GM10248 (cell line): Measurements from ENCODE around the gene SLC35F4.

ENCODE experiments used
- CTCF ChIA-PET: fragments of 300-600 bp; sonication (Branson Sonifier 250); formaldehyde crosslinking; extraction: SDS; loops from one replicate; lab custom pipeline; 2021; ENCODE audit warnings: antibody characterized with exemption; lab: Yijun Ruan, JAX
- POLR2A ChIA-PET: fragments of 350-650 bp; sonication (Branson Sonifier 250); formaldehyde crosslinking; extraction: SDS; loops from one replicate; lab custom pipeline; 2020; ENCODE audit warnings: antibody characterized with exemption; lab: Yijun Ruan, JAX
- DNase-seq: peaks from one replicate; pipeline ENCODE4 v3.0.0; 2012; ENCODE audit errors: extremely low spot score
- CTCF ChIP-seq: IDR thresholded peaks from 2 replicates; pipeline ENCODE4 v1.5.1; 2012; ENCODE audit warnings: mild to moderate bottlenecking, low read depth; ENCODE audit errors: extremely low read depth, missing control alignments, control extremely low read depth

SLC35F4 gene

DNA sequence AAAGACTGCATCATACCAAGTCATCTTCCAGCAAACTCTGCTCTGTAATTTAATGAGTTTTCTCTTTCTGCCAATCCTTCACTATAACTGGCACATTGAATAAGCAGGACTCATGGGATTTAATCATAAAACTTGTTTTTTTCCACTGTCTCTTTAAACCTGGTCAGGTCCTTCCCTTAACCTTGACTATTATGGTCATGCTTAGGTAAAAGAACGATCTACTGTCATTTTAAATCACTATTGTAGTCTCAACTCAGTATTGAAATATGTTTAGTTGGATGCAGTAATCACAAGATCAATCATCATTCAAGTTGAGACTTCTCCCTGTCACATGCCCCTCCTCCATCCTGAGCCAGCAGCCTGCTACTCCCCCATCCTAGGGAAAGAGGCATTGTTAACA is 56.1 kb downstream of the SLC35F4 start:
- ChIA-PET CTCF (no interaction called here), POLR2A (no interaction called here)
- TF ChIP-seq CTCF, result no peak
- DNase-seq, result no peak

DNA sequence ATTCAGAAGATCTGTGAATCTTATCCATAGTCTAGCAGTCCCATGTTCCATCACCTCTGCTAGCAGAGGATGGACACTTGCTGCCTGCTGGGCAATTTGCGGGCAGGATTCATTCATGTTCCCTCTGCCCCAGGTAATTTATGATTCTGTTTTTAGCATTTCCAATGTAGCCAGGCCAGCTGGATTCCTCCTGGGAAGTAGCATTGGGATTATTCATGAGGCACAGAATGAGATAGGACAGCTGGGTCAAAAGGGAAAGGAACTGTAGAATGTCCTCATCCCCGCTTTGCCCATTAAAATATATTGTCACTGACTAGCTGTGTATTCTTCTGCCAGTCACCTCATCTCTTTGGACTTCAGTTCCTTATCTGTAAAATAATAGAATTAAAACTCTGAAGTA is 68.7 kb downstream of the SLC35F4 start:
- CTCF ChIA-PET, result no interaction called here
- no peak for TF ChIP-seq CTCF

GRCh38 chr14:57796556-57796955 is 69.3 kb downstream of the SLC35F4 start:
- ChIA-PET CTCF (interaction anchor here (0.6 kb wide), 1 partner anchor 9 kb away, joined by 3 read pairs; no protein-coding TSS in a partner anchor), POLR2A (no interaction called here)
- no peak for TF ChIP-seq CTCF
- no peak for DNase-seq

More for the DNA sequence above, 68.7 kb downstream of the SLC35F4 start:
- DNase-seq, result no peak
- POLR2A ChIA-PET, result no interaction called here

GRCh38 chr14:57785058-57785457 is 80.8 kb downstream of the SLC35F4 start:
- no peak for DNase-seq
- TF ChIP-seq CTCF, result no peak
- CTCF ChIA-PET, result no interaction called here
- POLR2A ChIA-PET, result no interaction called here

DNA sequence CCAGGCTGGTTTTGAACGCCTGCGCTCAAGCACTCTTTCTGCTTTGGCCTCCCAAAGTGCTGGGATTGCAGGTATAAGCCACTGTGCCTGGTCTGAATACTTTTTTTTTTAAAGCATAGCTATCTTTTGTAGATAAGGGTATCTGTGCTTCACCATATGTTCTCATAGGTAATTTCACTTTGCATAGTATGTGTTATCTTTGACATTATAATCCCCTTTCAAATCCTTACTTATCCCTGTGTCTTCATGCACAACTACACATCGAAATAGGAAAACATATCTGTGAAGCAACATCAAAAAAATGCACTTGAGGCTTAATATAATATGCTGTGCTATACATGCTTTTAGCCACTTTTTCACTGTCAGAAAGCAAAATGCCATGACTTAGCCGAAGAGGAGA is 94.1 kb downstream of the SLC35F4 start:
- ChIA-PET POLR2A (no interaction called here), CTCF (no interaction called here)
- DNase-seq, result no peak
- no peak for TF ChIP-seq CTCF

GRCh38 chr14:57769863-57770523 is 95.9 kb downstream of the SLC35F4 start:
- CTCF ChIA-PET, result no interaction called here
- POLR2A ChIA-PET, result no interaction called here
- no peak for DNase-seq
- no peak for TF ChIP-seq CTCF
